SKM-1 treated with dmso at 0.1 percent for 144 hours (cell line): ENCODE measurements around the gene NT5DC1.
"Not testable (repeated sequence)": the region's sequence is repeated elsewhere in the genome, so short reads cannot be mapped to it uniquely, and the experiment has no call there.

Experiments used
- DNase-seq: peaks from one replicate; lab custom pipeline; 2025; ENCODE audit not compliant: unreplicated experiment; lab: John Stamatoyannopoulos, UW

The NT5DC1 gene

DNA sequence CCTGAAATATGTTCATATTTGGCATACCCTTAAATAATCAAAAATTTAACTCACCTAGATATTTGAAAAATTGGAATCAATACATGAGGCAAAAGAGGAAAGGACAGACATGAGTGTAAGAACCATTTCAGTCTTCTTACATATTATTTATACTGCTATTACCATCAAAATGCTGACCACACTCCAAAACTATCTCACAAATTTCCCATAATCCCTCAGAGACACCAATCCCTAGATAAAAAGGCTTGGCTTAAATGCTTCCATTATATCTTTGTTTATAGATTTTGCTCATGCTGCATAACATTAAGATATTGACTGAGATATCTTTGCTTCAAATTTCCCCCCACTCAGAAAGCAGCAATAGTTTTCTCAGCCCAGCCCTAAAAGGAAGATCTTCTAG is 11.7 kb upstream of the NT5DC1 start:
- no peak for DNase-seq

GRCh38 chr6:116090251-116090650 is 10.4 kb upstream of the NT5DC1 start:
- DNase-seq = no peak

- DNase-seq = no peak
Observed at GRCh38 chr6:116094041-116094440, 6.6 kb upstream of the NT5DC1 start.

GRCh38 chr6:116096048-116096759 is 4.4 kb upstream of the NT5DC1 start:
- DNase-seq = not testable (repeated sequence)

DNA sequence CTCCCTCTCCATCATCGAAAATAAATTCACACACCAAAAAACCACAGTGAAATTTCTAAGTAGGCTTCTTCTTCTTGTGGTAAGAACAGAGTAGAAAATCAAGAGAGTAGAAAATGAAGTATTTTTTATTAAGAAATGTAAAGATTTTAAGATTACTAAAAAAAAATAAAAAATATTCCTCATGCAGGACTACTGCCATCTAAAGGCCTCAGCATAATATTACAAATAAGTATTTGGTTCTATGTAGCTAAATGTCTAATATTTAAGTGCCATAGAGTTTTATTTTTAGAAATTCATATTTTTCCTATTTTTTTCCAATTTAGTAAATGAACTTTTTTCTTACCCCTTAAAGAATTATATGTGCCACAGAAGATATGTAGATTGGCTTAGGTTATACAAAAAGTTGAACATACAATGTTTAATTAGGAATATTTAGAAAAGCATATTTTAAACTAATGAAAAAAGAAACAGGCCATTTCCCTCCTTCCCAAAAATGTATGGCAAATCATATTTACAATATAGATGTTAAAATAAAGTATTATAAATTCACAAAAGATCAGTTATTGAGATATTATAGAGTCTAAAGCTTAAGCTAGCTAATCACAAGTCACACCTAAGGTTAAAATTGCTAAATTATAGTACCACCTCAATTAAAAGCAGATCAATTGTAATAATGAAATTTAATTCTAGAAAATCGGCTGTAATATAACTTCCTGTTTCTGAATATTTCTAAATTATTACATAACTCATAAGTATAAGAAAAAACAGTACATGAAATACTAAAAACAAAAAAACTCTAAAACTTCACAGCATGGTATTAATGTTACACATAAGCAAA is 3.5 kb upstream of the NT5DC1 start:
- DNase-seq = peak; percentile 13

- no peak for DNase-seq
Observed at GRCh38 chr6:116099036-116099435, 1.6 kb upstream of the NT5DC1 start.

DNA sequence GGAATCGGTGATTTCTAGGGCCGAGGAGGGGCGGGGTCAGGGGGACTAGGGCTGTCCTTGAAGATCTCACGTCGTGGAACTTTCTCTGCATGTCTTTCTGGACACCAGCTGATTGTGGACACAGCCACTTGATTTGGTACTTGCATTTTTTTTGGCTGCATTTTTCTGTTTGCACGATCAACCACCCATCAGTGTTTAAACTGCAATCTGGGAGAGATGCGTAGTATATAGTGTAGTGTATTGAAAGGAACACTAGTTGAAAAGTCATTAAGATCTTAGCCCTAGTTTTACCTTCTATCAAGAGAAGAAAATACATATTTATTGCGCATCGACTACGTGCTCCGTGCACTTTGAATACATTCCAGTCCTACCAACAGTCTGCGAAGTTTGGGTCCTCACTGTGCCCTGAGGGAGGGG is 657 bp downstream of the NT5DC1 start:
- DNase-seq = no peak

GRCh38 chr6:116101790-116102189 is 1.1 kb downstream of the NT5DC1 start:
- DNase-seq = no peak

DNA sequence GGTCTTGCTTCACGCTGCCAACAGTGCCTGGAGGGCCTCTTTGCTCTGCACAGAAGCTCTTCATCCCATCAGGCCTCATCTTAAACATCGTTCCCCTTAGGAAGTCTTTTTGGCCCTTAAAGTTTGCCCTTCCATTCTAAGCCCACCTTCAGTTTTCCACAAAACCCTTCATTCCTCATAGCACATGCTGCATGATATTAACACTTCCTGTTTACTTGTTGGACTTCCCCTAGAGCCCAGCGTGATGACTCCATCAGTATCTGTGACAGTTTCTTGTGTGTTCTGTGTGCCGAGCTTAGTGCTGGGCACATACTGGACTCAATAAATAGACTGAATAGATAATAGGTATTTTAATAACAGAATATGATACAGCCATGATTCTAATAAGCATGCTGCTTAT is 2.2 kb downstream of the NT5DC1 start:
- no peak for DNase-seq

DNA sequence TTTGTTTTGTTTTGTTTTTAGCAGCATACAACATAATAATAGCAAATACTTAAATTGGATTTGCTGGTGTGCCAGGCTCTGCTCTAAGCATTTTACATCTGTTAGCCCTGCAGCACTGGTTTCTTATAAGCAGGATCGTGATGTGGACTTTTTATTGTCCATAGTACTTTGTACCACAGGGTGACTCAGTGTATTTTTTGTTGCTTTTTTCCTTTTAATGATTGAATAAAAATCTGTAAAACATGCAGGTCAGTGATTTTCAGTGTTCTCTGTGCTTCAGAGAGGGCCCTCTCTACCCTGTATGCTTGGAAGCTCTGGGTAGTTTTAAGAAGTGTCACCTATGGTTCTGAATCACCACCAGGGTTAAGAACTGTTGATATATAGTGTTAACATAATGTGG is 4.0 kb downstream of the NT5DC1 start:
- no peak for DNase-seq

- no peak for DNase-seq
Observed at GRCh38 chr6:116105247-116105646, 4.6 kb downstream of the NT5DC1 start.

GRCh38 chr6:116106146-116106545 is 5.5 kb downstream of the NT5DC1 start:
- DNase-seq = no peak

- DNase-seq = no peak
Observed at GRCh38 chr6:116108836-116109235, 8.2 kb downstream of the NT5DC1 start.

DNA sequence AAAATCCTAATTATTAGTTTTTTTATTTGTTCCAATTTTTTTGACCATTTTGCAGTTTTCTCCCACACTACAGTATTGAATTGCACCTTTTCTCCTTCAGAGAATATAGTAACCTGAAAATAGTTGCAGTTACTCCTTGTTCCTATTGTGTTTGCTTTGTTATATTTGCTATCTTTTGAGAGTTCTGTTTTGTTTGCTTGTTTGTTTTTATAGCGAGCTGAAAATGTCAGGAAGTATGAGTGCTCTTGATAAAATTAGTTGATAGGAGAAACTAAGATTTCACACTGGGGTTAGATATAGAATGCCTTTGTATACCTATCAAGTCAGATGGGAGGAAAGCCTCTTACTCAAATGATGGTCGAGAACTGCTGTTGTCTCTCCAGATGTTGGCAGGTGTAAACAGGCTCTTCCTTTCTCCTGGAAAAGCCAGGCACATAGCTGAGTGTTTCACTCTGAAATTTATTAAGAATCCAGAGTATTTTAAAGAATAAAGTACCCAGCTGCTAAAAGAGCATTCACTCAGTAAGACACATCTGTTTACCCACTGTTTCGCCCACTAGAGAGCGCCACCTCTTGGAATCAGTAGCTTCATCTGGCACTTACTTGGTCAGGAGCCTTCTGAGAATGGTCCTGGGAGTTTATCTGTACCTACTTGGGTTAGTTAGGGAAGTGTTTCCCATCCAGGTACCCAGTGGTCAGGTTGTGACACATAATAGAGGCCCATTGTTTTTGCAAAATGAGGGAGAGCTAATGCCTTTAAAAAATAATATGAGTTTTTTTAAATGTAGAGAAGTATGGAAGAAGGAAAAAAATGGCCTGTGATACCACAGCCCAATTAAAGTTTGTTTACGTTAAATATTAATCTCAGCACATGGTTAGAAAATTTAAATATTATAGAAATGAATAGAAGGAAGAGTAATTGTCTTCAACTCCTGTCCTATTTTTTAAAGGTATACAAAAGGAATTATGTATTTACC is 11.2 kb downstream of the NT5DC1 start:
- peak; percentile 29 for DNase-seq

DNA sequence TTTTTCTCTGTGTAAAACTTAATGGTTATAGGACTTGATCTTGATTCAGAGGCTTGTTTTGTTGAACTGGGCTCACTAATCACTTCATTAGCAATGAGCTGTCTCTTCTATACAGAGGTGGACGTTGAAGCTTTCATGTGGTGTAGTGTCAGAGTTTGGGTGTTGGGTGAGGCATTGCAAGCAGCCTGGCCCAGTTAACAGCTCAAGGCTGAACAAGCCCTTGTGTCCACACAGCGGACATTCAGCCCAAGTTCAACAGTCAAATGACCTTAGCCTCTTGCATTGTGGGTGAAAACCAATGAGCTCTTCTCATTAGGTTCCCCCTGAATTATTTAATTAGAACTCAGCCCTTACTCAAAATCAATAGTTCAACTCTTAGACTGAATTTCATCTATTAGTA is 12.7 kb downstream of the NT5DC1 start:
- no peak for DNase-seq

DNA sequence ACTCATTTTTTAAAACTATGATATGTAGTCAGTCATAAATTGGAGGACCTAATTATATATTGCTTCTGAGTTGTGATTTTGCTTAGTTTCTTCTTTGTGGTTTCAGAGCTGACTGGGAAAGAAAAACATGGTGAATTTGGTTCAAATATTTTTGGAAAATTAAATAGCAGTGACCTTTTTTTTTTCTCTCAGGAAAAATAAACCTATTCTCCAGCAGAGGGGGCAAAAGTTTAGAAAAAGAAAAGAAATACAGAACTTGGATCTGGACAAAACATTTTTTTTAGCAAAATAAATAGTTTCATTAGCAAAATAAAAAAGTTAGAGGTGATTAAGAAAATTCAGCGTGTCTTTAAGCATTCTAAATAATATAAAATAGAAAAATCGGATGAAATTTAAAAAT is 15.1 kb downstream of the NT5DC1 start:
- DNase-seq = no peak

DNA sequence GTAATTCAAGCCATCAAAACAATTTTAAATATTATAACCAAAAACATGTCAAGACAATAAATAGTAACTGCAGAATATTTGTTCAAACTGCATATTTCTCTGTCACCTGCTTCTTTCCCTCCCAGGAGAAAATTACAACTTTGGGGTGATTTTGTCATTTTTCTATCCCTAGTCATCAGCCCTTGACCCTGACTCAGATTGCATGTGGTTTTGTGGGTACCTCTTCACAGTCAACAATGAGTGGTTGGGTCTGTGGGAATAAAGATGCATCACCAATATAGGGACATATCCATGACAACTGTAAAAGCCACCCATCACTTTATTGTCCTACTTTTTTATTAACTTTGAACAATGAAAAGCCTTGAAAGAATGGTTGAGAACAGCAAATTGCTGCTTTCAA is 18.0 kb downstream of the NT5DC1 start:
- DNase-seq = no peak

DNA sequence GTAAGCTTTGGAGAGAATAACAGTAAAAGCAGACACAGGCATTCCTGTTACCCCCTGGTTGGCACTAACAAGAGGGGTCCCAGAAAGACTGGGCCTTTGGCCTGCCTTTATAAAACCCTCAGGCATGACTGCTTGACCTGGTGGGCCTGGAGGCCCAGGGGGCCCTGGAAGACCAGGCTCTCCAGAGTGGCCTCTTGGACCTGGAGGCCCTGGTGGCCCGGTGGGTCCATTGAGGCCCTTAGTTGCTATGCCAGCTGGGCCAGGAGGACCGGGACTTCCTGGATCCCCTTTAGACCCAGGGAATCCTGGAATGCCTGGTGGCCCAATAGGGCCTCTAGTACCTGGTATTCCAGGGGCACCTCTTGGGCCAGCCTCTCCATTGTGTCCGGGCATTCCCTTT is 19.8 kb downstream of the NT5DC1 start:
- DNase-seq = no peak

- no peak for DNase-seq
Observed at GRCh38 chr6:116126032-116126431, 25.4 kb downstream of the NT5DC1 start, which contains the start of gene COL10A1. COL10A1 (minus strand) TSS chr6:116126132; CDS start chr6:116125492, 640 bp downstream.

DNA sequence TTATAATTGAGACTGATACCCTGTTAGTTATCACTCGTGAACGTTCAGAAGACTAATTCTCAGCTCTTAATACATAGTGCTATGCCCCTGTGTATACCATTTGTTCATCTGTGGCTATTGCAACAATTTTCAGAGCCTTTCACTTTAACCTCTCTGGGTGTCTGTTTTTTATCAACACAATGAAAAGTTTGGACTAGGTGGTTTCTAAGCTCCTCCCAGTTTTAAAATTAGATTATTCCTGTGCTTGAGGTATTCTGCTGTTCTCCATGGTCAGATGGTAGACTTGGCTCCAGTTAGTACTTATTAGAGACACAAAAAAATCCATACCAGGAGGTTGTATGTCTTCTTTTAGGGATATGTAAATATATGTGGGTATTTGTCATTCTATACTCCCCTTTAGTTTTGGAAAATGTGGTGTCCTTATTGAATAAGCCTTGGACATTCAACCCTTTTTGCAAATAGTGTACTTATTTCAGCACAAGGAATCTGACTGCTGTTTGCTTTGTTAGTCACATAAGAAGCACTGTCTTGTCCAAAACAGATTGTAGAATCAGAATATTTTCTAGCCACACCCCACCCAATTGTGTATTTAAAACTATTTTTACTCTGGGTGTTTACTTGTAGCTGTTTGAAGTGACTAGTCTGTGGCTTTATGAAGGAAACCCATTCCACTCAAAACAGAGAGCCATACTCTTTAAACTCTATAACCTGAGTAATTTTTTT is 27.3 kb downstream of the NT5DC1 start:
- DNase-seq = no peak

DNA sequence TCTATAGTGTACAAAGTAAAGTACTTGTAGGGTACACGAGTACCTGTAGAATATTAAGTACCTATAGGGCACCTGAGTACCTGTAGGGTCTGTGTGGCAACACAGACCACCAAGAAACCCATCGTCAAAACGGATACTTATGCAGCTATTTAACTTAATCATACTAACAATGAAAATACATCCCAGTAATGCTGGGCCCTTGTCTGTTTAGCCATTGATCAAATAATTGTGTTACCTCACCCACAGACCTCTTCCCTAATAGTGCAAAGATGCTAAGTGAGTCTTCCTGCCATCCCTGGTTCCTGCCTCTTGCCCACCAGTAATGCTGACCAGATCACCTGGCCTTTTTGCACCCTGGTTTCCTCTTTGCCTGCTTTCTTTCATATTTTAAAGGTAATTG is 32.8 kb downstream of the NT5DC1 start:
- no peak for DNase-seq
